ENCODE results near the gene GDPD1.

- TF ChIP-seq CTCF (IDR thresholded peaks at IDR 0.05) = no peak
- TF ChIP-seq POLR2A (IDR thresholded peaks at IDR 0.05) = no peak
Measured at GRCh38 chr17:59300941-59301340, 80.6 kb downstream of the GDPD1 start.

Data from Peyer's patch (tissue), 4 donors.